GM19452 (cell line): ENCODE data around the gene ITSN1.
"Not testable (repeated sequence)": the region's sequence is repeated elsewhere in the genome, so short reads cannot be mapped to it uniquely, and the experiment has no call there.

ENCODE experiments used
- ATAC-seq: cut with Tn5 transposase; IDR thresholded peaks from one replicate; pipeline ENCODE4 v1.9.1; 2021; ENCODE audit not compliant: unreplicated experiment

The ITSN1 gene

GRCh38 chr21:33762803-33763581, 120.7 kb downstream of the ITSN1 start:
- ATAC-seq: no peak

- no peak for ATAC-seq
Measured at GRCh38 chr21:33763582-33763899, 121.2 kb downstream of the ITSN1 start.

- ATAC-seq: no peak
Measured at GRCh38 chr21:33767236-33767635, 124.9 kb downstream of the ITSN1 start.

- ATAC-seq: no peak
Measured at GRCh38 chr21:33767960-33768359, 125.7 kb downstream of the ITSN1 start.

GRCh38 chr21:33769057-33769456, 126.8 kb downstream of the ITSN1 start:
- ATAC-seq: no peak

- ATAC-seq: no peak
Measured at GRCh38 chr21:33770542-33770941, 128.2 kb downstream of the ITSN1 start.

- ATAC-seq: no peak
Measured at GRCh38 chr21:33771976-33772375, 129.7 kb downstream of the ITSN1 start.

GRCh38 chr21:33774551-33774950, 132.2 kb downstream of the ITSN1 start:
- no peak for ATAC-seq

- ATAC-seq: no peak
Measured at GRCh38 chr21:33775100-33775828, 133.0 kb downstream of the ITSN1 start.

- no peak for ATAC-seq
Measured at GRCh38 chr21:33780631-33781030, 138.3 kb downstream of the ITSN1 start.

- no peak for ATAC-seq
Measured at GRCh38 chr21:33781121-33781520, 138.8 kb downstream of the ITSN1 start.

GRCh38 chr21:33783187-33783979, 141.1 kb downstream of the ITSN1 start:
- ATAC-seq: no peak

GRCh38 chr21:33787431-33787830, 145.1 kb downstream of the ITSN1 start:
- no peak for ATAC-seq

- not testable (repeated sequence) for ATAC-seq
Measured at GRCh38 chr21:33788438-33788837, 146.1 kb downstream of the ITSN1 start.

GRCh38 chr21:33789697-33790096, 147.4 kb downstream of the ITSN1 start:
- no peak for ATAC-seq

- no peak for ATAC-seq
Measured at GRCh38 chr21:33791073-33791472, 148.8 kb downstream of the ITSN1 start.

GRCh38 chr21:33794596-33794995, 152.3 kb downstream of the ITSN1 start:
- no peak for ATAC-seq

- no peak for ATAC-seq
Measured at GRCh38 chr21:33797565-33797964, 155.3 kb downstream of the ITSN1 start.

GRCh38 chr21:33799378-33800090, 157.2 kb downstream of the ITSN1 start:
- ATAC-seq: no peak

GRCh38 chr21:33800753-33801423, 158.6 kb downstream of the ITSN1 start:
- no peak for ATAC-seq
